ENCODE results near the gene LOXL4.

Gene LOXL4

GRCh38 chr10:98264378-98265065 lies 3.5 kb downstream of the LOXL4 start:
- no peak for DNase-seq (ENCODE audit: low read depth)

- no peak for DNase-seq (ENCODE audit: low read depth)
Measured at GRCh38 chr10:98263088-98263487, 4.9 kb downstream of the LOXL4 start.

GRCh38 chr10:98262571-98262970 lies 5.4 kb downstream of the LOXL4 start:
- no peak for DNase-seq (ENCODE audit: low read depth)

GRCh38 chr10:98261436-98262277 lies 6.3 kb downstream of the LOXL4 start:
- no peak for DNase-seq (ENCODE audit: low read depth)

GRCh38 chr10:98260752-98261151 lies 7.2 kb downstream of the LOXL4 start:
- DNase-seq (ENCODE audit: low read depth) = no peak

GRCh38 chr10:98260350-98260749 lies 7.6 kb downstream of the LOXL4 start:
- no peak for DNase-seq (ENCODE audit: low read depth)

GRCh38 chr10:98259606-98260315 lies 8.2 kb downstream of the LOXL4 start:
- DNase-seq (ENCODE audit: low read depth) = no peak

- no peak for DNase-seq (ENCODE audit: low read depth)
Measured at GRCh38 chr10:98258683-98259454, 9.1 kb downstream of the LOXL4 start.

- no peak for DNase-seq (ENCODE audit: low read depth)
Measured at GRCh38 chr10:98257961-98258360, 10.0 kb downstream of the LOXL4 start.

- DNase-seq (ENCODE audit: low read depth) = no peak
Measured at GRCh38 chr10:98257198-98257597, 10.8 kb downstream of the LOXL4 start.

GRCh38 chr10:98256692-98257091 lies 11.3 kb downstream of the LOXL4 start:
- DNase-seq (ENCODE audit: low read depth) = no peak

- no peak for DNase-seq (ENCODE audit: low read depth)
Measured at GRCh38 chr10:98255146-98255877, 12.7 kb downstream of the LOXL4 start.

- no peak for DNase-seq (ENCODE audit: low read depth)
Measured at GRCh38 chr10:98254234-98254974, 13.6 kb downstream of the LOXL4 start.

GRCh38 chr10:98253499-98253898 lies 14.5 kb downstream of the LOXL4 start:
- DNase-seq (ENCODE audit: low read depth) = no peak

- DNase-seq (ENCODE audit: low read depth) = no peak
Measured at GRCh38 chr10:98252464-98252863, 15.5 kb downstream of the LOXL4 start.

- no peak for DNase-seq (ENCODE audit: low read depth)
Measured at GRCh38 chr10:98251399-98251798, 16.6 kb downstream of the LOXL4 start.

GRCh38 chr10:98249134-98249533 lies 18.9 kb downstream of the LOXL4 start:
- DNase-seq (ENCODE audit: low read depth) = no peak

GRCh38 chr10:98248018-98248417 lies 20.0 kb downstream of the LOXL4 start:
- no peak for DNase-seq (ENCODE audit: low read depth)

GRCh38 chr10:98246911-98247805 lies 20.8 kb downstream of the LOXL4 start:
- peak; percentile 46 for DNase-seq (ENCODE audit: low read depth)

- DNase-seq (ENCODE audit: low read depth) = no peak
Measured at GRCh38 chr10:98244586-98244985, 23.4 kb downstream of the LOXL4 start.
